HCT116 (cell line): Measurements from ENCODE around the gene TIMM21.

Experiments
- CTCF ChIP-seq, 3 experiments: fragments of 200-600 bp in 1 of 3; sonication (generic) in 1 of 3; IDR thresholded peaks in 2 of 3; conservative IDR thresholded peaks in 1 of 3; 2 replicates each; pipeline ENCODE4 v1.5.1; 2012 to 2017; ENCODE audit warnings: low read depth in 2 of 3, low read length in 2 of 3, antibody characterized with exemption in 1 of 3, borderline replicate concordance in 1 of 3, control low read depth in 1 of 3, mild to moderate bottlenecking in 1 of 3, mixed read lengths in 1 of 3, mixed run types in 1 of 3, moderate library complexity in 1 of 3; ENCODE audit not compliant: insufficient read depth in 1 of 3
- EGR1 ChIP-seq: IDR thresholded peaks from 2 replicates; pipeline ENCODE4 v1.6.1; 2012; ENCODE audit warnings: low read depth
- POLR2AphosphoS5 ChIP-seq: IDR thresholded peaks from 2 replicates; pipeline ENCODE4 v1.6.1; 2011; ENCODE audit warnings: mild to moderate bottlenecking, low read depth, low read length, moderate library complexity
- TCF7L2 ChIP-seq: IDR thresholded peaks from 2 replicates; pipeline ENCODE4 v1.7.0; 2011; ENCODE audit warnings: borderline replicate concordance, inconsistent platforms; ENCODE audit not compliant: insufficient read depth, insufficient read length; ENCODE audit errors: extremely low read depth

GRCh38 chr18:74148543-74149070 lies 284 bp downstream of the TIMM21 start:
- TF ChIP-seq POLR2AphosphoS5 (no peak; the same call in 1 of the 2 replicates), TCF7L2 (no peak), EGR1 (no peak), CTCF (IDR thresholded peaks at IDR 0.05 in 2 of 3, conservative IDR thresholded peaks at IDR 0.05 in 1 of 3; ENCODE audit: borderline replicate concordance in 1 of 3, insufficient read depth in 1 of 3, low read depth in 2 of 3, low read length in 2 of 3) (no peak)
